ENCODE measurements around the gene SRSF3. TPM values are rescaled to one million over a fixed set of nuclear protein-coding genes. Genes with fewer than 3 reads are reported as not detected.

Gene SRSF3
- polyA plus RNA-seq, 1 donor from 2014 or later: 393 TPM

GRCh38 chr6:36578030-36578429 is 16.1 kb upstream of the SRSF3 start:
- no peaks in the 10 kb centered on the region for H3K27me3 ChIP-seq (ENCODE audit: insufficient read depth, low read depth, low read length)
- no peaks in the 10 kb centered on the region for H3K9me3 ChIP-seq (ENCODE audit: low read length)
- TF ChIP-seq MXI1 (conservative IDR thresholded peaks at IDR 0.05; ENCODE audit: poor library complexity, severe bottlenecking) (no peak), EZH2 (IDR thresholded peaks at IDR 0.05; ENCODE audit: borderline replicate concordance, insufficient read depth, low read length, poor library complexity, severe bottlenecking) (no peak), RAD21 (conservative IDR thresholded peaks at IDR 0.05) (no peak), CTCF (IDR thresholded peaks at IDR 0.05; ENCODE audit: poor library complexity, severe bottlenecking) (no peak), POLR2AphosphoS5 (IDR thresholded peaks at IDR 0.05) (no peak), EP300 (conservative IDR thresholded peaks at IDR 0.05; ENCODE audit: poor library complexity, severe bottlenecking) (no peak), REST (IDR thresholded peaks at IDR 0.05; ENCODE audit: borderline replicate concordance) (no peak), TAF1 (IDR thresholded peaks at IDR 0.05; ENCODE audit: low read depth) (no peak)
- no peak overlapping the region for H3K9ac ChIP-seq (ENCODE audit: low read length)
- H3K36me3 ChIP-seq (ENCODE audit: insufficient read depth, low read length): no peaks in the 10 kb centered on the region
- no peak overlapping the region for H2AFZ ChIP-seq (ENCODE audit: low read depth, low read length)
- no peaks in the 10 kb centered on the region for H3F3A ChIP-seq (ENCODE audit: insufficient read depth, low read length, poor library complexity, severe bottlenecking)
- H3K4me3 ChIP-seq (ENCODE audit: low read length): no peak overlapping the region
- no peaks in the 10 kb centered on the region for H3K9me2 ChIP-seq (ENCODE audit: insufficient read depth, low read length)
- H4K20me1 ChIP-seq (ENCODE audit: insufficient read depth): no peaks in the 10 kb centered on the region
- H3K4me2 ChIP-seq (ENCODE audit: low read length): no peak overlapping the region
- H3K79me2 ChIP-seq (replicated peaks; ENCODE audit: insufficient read depth, low read length): no peaks in the 10 kb centered on the region
- no peak overlapping the region for H3K27ac ChIP-seq (ENCODE audit: low read length)

- Histone ChIP-seq H3K36me3 (ENCODE audit: insufficient read depth, low read length) (no peaks in the 10 kb centered on the region), H3K9ac (ENCODE audit: low read length) (no peak overlapping the region), H3K27me3 (ENCODE audit: insufficient read depth, low read depth, low read length) (no peaks in the 10 kb centered on the region), H3K4me2 (ENCODE audit: low read length) (no peak overlapping the region), H3K9me3 (ENCODE audit: low read length) (no peaks in the 10 kb centered on the region), H3K4me3 (ENCODE audit: low read length) (no peak overlapping the region), H2AFZ (ENCODE audit: low read depth, low read length) (no peak overlapping the region), H3K79me2 (replicated peaks; ENCODE audit: insufficient read depth, low read length) (no peaks in the 10 kb centered on the region), H3F3A (ENCODE audit: insufficient read depth, low read length, poor library complexity, severe bottlenecking) (no peaks in the 10 kb centered on the region), H3K9me2 (ENCODE audit: insufficient read depth, low read length) (no peaks in the 10 kb centered on the region), H3K27ac (ENCODE audit: low read length) (no peak overlapping the region), H4K20me1 (ENCODE audit: insufficient read depth) (no peaks in the 10 kb centered on the region)
- no peak for TF ChIP-seq EP300 (conservative IDR thresholded peaks at IDR 0.05; ENCODE audit: poor library complexity, severe bottlenecking)
- no peak for TF ChIP-seq MXI1 (conservative IDR thresholded peaks at IDR 0.05; ENCODE audit: poor library complexity, severe bottlenecking)
- TF ChIP-seq CTCF (IDR thresholded peaks at IDR 0.05; ENCODE audit: poor library complexity, severe bottlenecking): no peak
- no peak for TF ChIP-seq EZH2 (IDR thresholded peaks at IDR 0.05; ENCODE audit: borderline replicate concordance, insufficient read depth, low read length, poor library complexity, severe bottlenecking)
- TF ChIP-seq TAF1 (IDR thresholded peaks at IDR 0.05; ENCODE audit: low read depth): no peak
- TF ChIP-seq SMC3 (conservative IDR thresholded peaks at IDR 0.05; ENCODE audit: poor library complexity): no peak
- no peak for TF ChIP-seq REST (IDR thresholded peaks at IDR 0.05; ENCODE audit: borderline replicate concordance)
- TF ChIP-seq RAD21 (conservative IDR thresholded peaks at IDR 0.05): no peak
- no peak for TF ChIP-seq POLR2AphosphoS5 (IDR thresholded peaks at IDR 0.05)
Observed at GRCh38 chr6:36578431-36578830, 15.7 kb upstream of the SRSF3 start.
